ENCODE results near the gene BCL2L2.

Gene BCL2L2

GRCh38 chr14:23358042-23358441 lies 51.4 kb downstream of the BCL2L2 start:
- TF ChIP-seq CTCF (IDR thresholded peaks at IDR 0.05; ENCODE audit: control extremely low read depth, extremely low read depth, low read depth, missing control alignments), result no peak
- ChIA-PET CTCF (interaction anchor here (1.1 kb wide), 1 partner anchor 36 kb away, joined by 3 read pairs; no protein-coding TSS in a partner anchor), POLR2A (no interaction called here)
- no peak for DNase-seq (ENCODE audit: extremely low spot score)

- POLR2A ChIA-PET, result no interaction called here
- no peak for TF ChIP-seq CTCF (IDR thresholded peaks at IDR 0.05; ENCODE audit: control extremely low read depth, extremely low read depth, low read depth, missing control alignments)
- CTCF ChIA-PET, result interaction anchor here (1.0 to 1.7 kb wide), 3 partner anchors 9 to 36 kb away, joined by 3 to 5 read pairs (median 3); no protein-coding TSS in a partner anchor
- no peak for DNase-seq (ENCODE audit: extremely low spot score)
Observed at GRCh38 chr14:23358553-23359166, 52.0 kb downstream of the BCL2L2 start.

- no peak for TF ChIP-seq CTCF (IDR thresholded peaks at IDR 0.05; ENCODE audit: control extremely low read depth, extremely low read depth, low read depth, missing control alignments)
- CTCF ChIA-PET, result interaction anchor here (1.0 to 1.7 kb wide), 3 partner anchors 9 to 33 kb away, joined by 3 to 5 read pairs (median 5); no protein-coding TSS in a partner anchor
- no peak for DNase-seq (ENCODE audit: extremely low spot score)
- POLR2A ChIA-PET, result no interaction called here
Observed at GRCh38 chr14:23359167-23359626, 52.6 kb downstream of the BCL2L2 start.

GRCh38 chr14:23359722-23360447 lies 53.3 kb downstream of the BCL2L2 start:
- no peak for DNase-seq (ENCODE audit: extremely low spot score)
- CTCF ChIA-PET, result interaction anchor here (1.0 to 1.7 kb wide), 4 partner anchors 8 to 239 kb away, joined by 3 to 5 read pairs (median 4); no protein-coding TSS in a partner anchor
- TF ChIP-seq CTCF (IDR thresholded peaks at IDR 0.05; ENCODE audit: control extremely low read depth, extremely low read depth, low read depth, missing control alignments), result no peak
- POLR2A ChIA-PET, result no interaction called here

- TF ChIP-seq CTCF (IDR thresholded peaks at IDR 0.05; ENCODE audit: control extremely low read depth, extremely low read depth, low read depth, missing control alignments), result no peak
- ChIA-PET POLR2A (no interaction called here), CTCF (interaction anchor here (0.7 to 1.7 kb wide), 6 partner anchors 8 to 240 kb away, joined by 3 to 5 read pairs (median 4); no protein-coding TSS in a partner anchor)
- DNase-seq (ENCODE audit: extremely low spot score), result no peak
Observed at GRCh38 chr14:23360496-23360895, 53.9 kb downstream of the BCL2L2 start.

GRCh38 chr14:23361320-23361719 lies 54.7 kb downstream of the BCL2L2 start:
- TF ChIP-seq CTCF (IDR thresholded peaks at IDR 0.05; ENCODE audit: control extremely low read depth, extremely low read depth, low read depth, missing control alignments), result no peak
- ChIA-PET POLR2A (no interaction called here), CTCF (interaction anchor here (1.1 to 1.5 kb wide), 5 partner anchors 11 to 40 kb away, joined by 3 to 6 read pairs (median 3); partner anchors contain the start of genes IL25 and PABPN1)
- DNase-seq (ENCODE audit: extremely low spot score), result no peak

All from GM10248 (cell line).